B cell (primary cell): Measurements from ENCODE around the gene MARCHF3. TPM values are rescaled to one million over a fixed set of nuclear protein-coding genes. Genes with fewer than 3 reads are reported as not detected.
A peak's percentile ranks its signal among the peaks of the same experiment; 100 is the strongest.

Experiments
- ATAC-seq: fragments of 200-7000 bp; cut with Tn5 transposase; one replicate; pipeline ENCODE4 v1.10.0; 2021; ENCODE audit warnings: low read depth, mild to moderate bottlenecking, moderate number of reproducible peaks, moderate library complexity
- CTCF ChIA-PET: fragments of 350-600 bp; sonication (Branson Sonifier 250); formaldehyde crosslinking; loops from one replicate; lab custom pipeline; 2021; ENCODE audit warnings: antibody characterized with exemption, inconsistent platforms; lab: Charles Lee
- POLR2A ChIA-PET: fragments of 350-600 bp; sonication (Branson Sonifier 250); formaldehyde crosslinking; loops from one replicate; lab custom pipeline; 2021; ENCODE audit warnings: antibody characterized with exemption; lab: Charles Lee
- DNase-seq: peaks from one replicate; pipeline ENCODE4 v3.0.0; 2013
- H2AFZ ChIP-seq: 2 replicates; pipeline ENCODE4 v1.6.1; 2012; ENCODE audit warnings: mild to moderate bottlenecking, low read depth, low read length; ENCODE audit not compliant: insufficient read depth, poor library complexity, severe bottlenecking
- H3K27ac ChIP-seq, 2 donors: 1 replicate in 1 of 2; 2 replicates in 1 of 2; pipeline ENCODE4 v1.5.1; 2012 to 2013; ENCODE audit warnings: low read length in 2 of 2, mild to moderate bottlenecking in 2 of 2, moderate library complexity in 1 of 2
- H3K27me3 ChIP-seq, 4 experiments: fragments of 200-600 bp in 1 of 4; sonication (generic) in 1 of 4; replicated peaks in 1 of 4; 1 replicate in 2 of 4; 2 replicates in 2 of 4; pipeline versions ENCODE4 v1.6.1 to v1.7.0; 2013 to 2016; ENCODE audit warnings: low read length in 3 of 4, mild to moderate bottlenecking in 2 of 4, mixed read lengths in 1 of 4, moderate library complexity in 1 of 4; ENCODE audit not compliant: insufficient read depth in 4 of 4, control insufficient read depth in 3 of 4; ENCODE audit errors: control extremely low read depth in 1 of 4
- H3K36me3 ChIP-seq, 2 experiments: replicated peaks in 1 of 2; 1 replicate in 1 of 2; 2 replicates in 1 of 2; pipeline versions ENCODE4 v1.6.1 to v1.7.1; 2013; ENCODE audit warnings: low read length in 1 of 2; ENCODE audit not compliant: insufficient read depth in 2 of 2, control insufficient read depth in 1 of 2; ENCODE audit errors: control extremely low read depth in 1 of 2, extremely low read depth in 1 of 2
- H3K4me1 ChIP-seq, 2 donors: fragments of 200-600 bp in 1 of 2; sonication (generic) in 1 of 2; 1 replicate in 1 of 2; 2 replicates in 1 of 2; pipeline versions ENCODE4 v1.5.1 to v1.6.1; 2013 to 2017; ENCODE audit warnings: low read length in 2 of 2; ENCODE audit not compliant: control insufficient read depth in 2 of 2, insufficient read depth in 2 of 2
- H3K4me2 ChIP-seq: replicated peaks from 2 replicates; pipeline ENCODE3; 2012; ENCODE audit warnings: mild to moderate bottlenecking, low read depth, low read length; ENCODE audit not compliant: poor library complexity, severe bottlenecking
- H3K4me3 ChIP-seq, 5 experiments: fragments of 200-600 bp in 1 of 5; sonication (generic) in 1 of 5; 1 replicate in 3 of 5; 2 replicates in 2 of 5; pipeline versions ENCODE4 v1.5.1 to v1.7.0; 2011 to 2016; ENCODE audit warnings: low read length in 4 of 5, mild to moderate bottlenecking in 4 of 5, low read depth in 2 of 5, control low read depth in 1 of 5, moderate library complexity in 1 of 5; ENCODE audit not compliant: insufficient read depth in 1 of 5; ENCODE audit errors: control extremely low read depth in 1 of 5, extremely low read depth in 1 of 5
- H3K79me2 ChIP-seq: fragments of 200-600 bp; sonication (generic); one replicate; pipeline ENCODE4 v1.6.0; 2016; ENCODE audit warnings: low read length; ENCODE audit not compliant: control insufficient read depth, insufficient read depth
- H3K9ac ChIP-seq: fragments of 200-600 bp; sonication (generic); 2 replicates; pipeline ENCODE4 v1.6.1; 2017; ENCODE audit warnings: mild to moderate bottlenecking, low read length, moderate library complexity
- H3K9me3 ChIP-seq, 3 donors: one replicate each; pipeline versions ENCODE4 v1.6.1 to v1.7.1; 2013; ENCODE audit warnings: low read length in 2 of 3; ENCODE audit not compliant: control insufficient read depth in 2 of 3, insufficient read depth in 1 of 3; ENCODE audit errors: control extremely low read depth in 1 of 3
- H4K20me1 ChIP-seq: 2 replicates; pipeline ENCODE4 v1.6.0; 2012; ENCODE audit warnings: mild to moderate bottlenecking, low read length; ENCODE audit not compliant: insufficient read depth, control insufficient read depth, poor library complexity, severe bottlenecking
- H3K27ac Mint-ChIP-seq: one replicate; pipeline ENCODE4 v1.8.0; 2021; ENCODE audit warnings: mixed read lengths
- H3K27me3 Mint-ChIP-seq: one replicate; pipeline ENCODE4 v1.8.0; 2021; ENCODE audit warnings: mixed read lengths
- H3K4me1 Mint-ChIP-seq: one replicate; pipeline ENCODE4 v1.8.0; 2021; ENCODE audit warnings: mixed read lengths
- H3K4me3 Mint-ChIP-seq: one replicate; pipeline ENCODE4 v1.8.0; 2021; ENCODE audit warnings: mixed read lengths
- H3K9me3 Mint-ChIP-seq: one replicate; pipeline ENCODE4 v1.8.0; 2022; ENCODE audit warnings: mixed read lengths; ENCODE audit not compliant: insufficient read depth
- CTCF ChIP-seq: fragments of 200-600 bp; IDR thresholded peaks from one replicate; pipeline ENCODE4 v1.8.0; 2022; ENCODE audit warnings: antibody characterized with exemption, mild to moderate bottlenecking
- EZH2 ChIP-seq: IDR thresholded peaks from 2 replicates; pipeline ENCODE4 v1.6.1; 2012; ENCODE audit warnings: borderline replicate concordance, low read depth, mild to moderate bottlenecking, moderate library complexity, low read length; ENCODE audit not compliant: insufficient read depth, poor library complexity, severe bottlenecking
- WGBS: methylation state at CpG from one replicate; pipeline ENCODE4 v1.1.5; 2013; ENCODE audit warnings: missing lambda C conversion rate; ENCODE audit not compliant: insufficient coverage; 5-methylcytosine and 5-hydroxymethylcytosine counted together
- intact Hi-C: fragments of 100-400 bp; cut with micrococcal nuclease; formaldehyde crosslinking; loops from one replicate; pipeline ENCODE4 v1.10.0; 2022
- polyA plus RNA-seq: library from polyadenylated mRNA; depleted of rRNA; stranded (reverse); fragments of >200 nt; gene quantifications from 2 replicates; pipeline ENCODE4 v1.2.3, GENCODE V29; 2012
- total RNA-seq, 2 donors: library from RNA; stranded (reverse); fragments of 120-200 nt in 1 of 2; gene quantifications; 1 replicate in 1 of 2; 2 replicates in 1 of 2; pipeline versions ENCODE4 v1.2.3 to v1.2.4, GENCODE V29; 2013 to 2022

Gene MARCHF3
- total and polyA plus RNA-seq, 2 donors (not counting 1 experiment from before 2014, with no cell fraction given): 31.6 to 35.0 TPM

GRCh38 chr5:126995689-126996088 lies 34.7 kb downstream of the MARCHF3 start:
- peaks cover 0 to 6% of the 10 kb centered on the region in 2 experiments for H3K36me3 ChIP-seq
- CTCF ChIA-PET: no interaction called here
- intact Hi-C loops: no loop called here
- H3K4me3 ChIP-seq: no peak overlapping the region
- no peak overlapping the region for H2AFZ ChIP-seq
- POLR2A ChIA-PET: no interaction called here
- peaks cover 53 to 57% of the 10 kb centered on the region in 2 donors for H3K4me1 ChIP-seq
- H4K20me1 ChIP-seq: no peaks in the 10 kb centered on the region
- Mint-ChIP-seq H3K27me3 (no peaks in the 10 kb centered on the region), H3K27ac (no peak overlapping the region), H3K4me1 (peaks cover 78% of the 10 kb centered on the region), H3K4me3 (no peak overlapping the region), H3K9me3 (peaks cover 2% of the 10 kb centered on the region)
- DNase-seq (no peak), ATAC-seq (no peak)
- no peak overlapping the region for H3K9ac ChIP-seq
- H3K4me2 ChIP-seq: no peak overlapping the region
- peaks cover 92% of the 10 kb centered on the region for H3K79me2 ChIP-seq
- TF ChIP-seq CTCF (no peak), EZH2 (no peak)
- H3K9me3 ChIP-seq: peaks cover 0 to 5% (median 0%) of the 10 kb centered on the region in 3 donors
- H3K27me3 ChIP-seq: no peaks in the 10 kb centered on the region
- no CpG with 5 or more reads among the region's 1 CpG for WGBS
- no peak overlapping the region for H3K27ac ChIP-seq

GRCh38 chr5:126995039-126995438 lies 35.3 kb downstream of the MARCHF3 start:
- ChIA-PET CTCF (no interaction called here), POLR2A (no interaction called here)
- DNase-seq: no peak
- Histone ChIP-seq H3K79me2 (peaks cover 85% of the 10 kb centered on the region), H3K9ac (no peak overlapping the region), H3K4me3 (no peak overlapping the region), H3K9me3 (peaks cover 0 to 5% (median 0%) of the 10 kb centered on the region in 3 donors), H3K4me2 (no peak overlapping the region), H3K36me3 (peaks cover 0 to 6% of the 10 kb centered on the region in 2 experiments), H2AFZ (no peak overlapping the region), H3K4me1 (peaks cover 53 to 60% of the 10 kb centered on the region in 2 donors), H4K20me1 (no peaks in the 10 kb centered on the region), H3K27me3 (no peaks in the 10 kb centered on the region), H3K27ac (no peak overlapping the region)
- WGBS: 76% methylated on average over 3 of the region's 3 CpGs
- intact Hi-C loops: no loop called here
- Mint-ChIP-seq H3K9me3 (peaks cover 2% of the 10 kb centered on the region), H3K27ac (peak overlapping the region; percentile 16), H3K4me1 (peaks cover 82% of the 10 kb centered on the region), H3K27me3 (no peaks in the 10 kb centered on the region), H3K4me3 (no peak overlapping the region)
- ATAC-seq: no peak
- TF ChIP-seq CTCF (no peak), EZH2 (no peak)
